Type B pancreatic cell (in vitro differentiated cells): Measurements from ENCODE around the gene GUCY1B1. TPM values are rescaled to one million over a fixed set of nuclear protein-coding genes. Genes with fewer than 3 reads are reported as not detected.

Source experiments
- DNase-seq: peaks from one replicate; pipeline ENCODE4 v3.0.0; 2021; ENCODE audit warnings: mixed read lengths; ENCODE audit not compliant: unreplicated experiment; ENCODE audit errors: extremely low spot score
- H3K27ac Mint-ChIP-seq: 2 replicates; pipeline ENCODE4 v1.8.0; 2021; ENCODE audit warnings: mild to moderate bottlenecking, mixed read lengths
- H3K27me3 Mint-ChIP-seq: 2 replicates; pipeline ENCODE4 v1.8.0; 2021; ENCODE audit warnings: mixed read lengths
- H3K36me3 Mint-ChIP-seq: 2 replicates; pipeline ENCODE4 v1.8.0; 2021; ENCODE audit warnings: mixed read lengths
- H3K4me1 Mint-ChIP-seq: one replicate; pipeline ENCODE4 v1.8.0; 2021; ENCODE audit warnings: mixed read lengths; ENCODE audit not compliant: unreplicated experiment
- H3K4me3 Mint-ChIP-seq: 2 replicates; pipeline ENCODE4 v1.8.0; 2021; ENCODE audit warnings: mild to moderate bottlenecking, mixed read lengths
- H3K9me3 Mint-ChIP-seq: 2 replicates; pipeline ENCODE4 v1.8.0; 2021; ENCODE audit warnings: mixed read lengths
- CTCF ChIP-seq: fragments of 200-600 bp; sonication (generic); conservative IDR thresholded peaks from 2 replicates; pipeline ENCODE4 v1.5.0; 2021; ENCODE audit warnings: antibody characterized with exemption, mild to moderate bottlenecking
- long read RNA-seq: library from polyadenylated mRNA; unstranded; transcript quantifications from one replicate; pipeline ENCODE4 v2.0.0, GENCODE V29; 2020
- total RNA-seq: library from RNA; stranded (reverse); gene quantifications from 2 replicates; pipeline ENCODE4 v1.2.1, GENCODE V29; 2021; ENCODE audit warnings: low replicate concordance

GUCY1B1 gene
- 3.6 and 6.6 TPM in 2 replicates for total RNA-seq
- long read RNA-seq, transcript GUCY1B1-201 (14 exons, 3,124 nt): major isoform, 5 of 15 reads
- long read RNA-seq, partial matches to known transcripts: 9 of 15 reads
- long read RNA-seq, other reads (novel, unspliced or antisense): 1 of 15 reads

GRCh38 chr4:155758481-155759371, at the start of gene GUCY1B1:
Gene GUCY1B1 (plus strand): TSS chr4:155759021. CDS start chr4:155759141, 120 bp downstream.
- Mint-ChIP-seq H3K4me1 (peaks cover 9% of the 10 kb centered on the region), H3K4me3 (peak within 1 kb of the TSS; percentile 85), H3K9me3 (peaks cover 4% of the 10 kb centered on the region), H3K27ac (peak within 1 kb of the TSS; percentile 37), H3K27me3 (peaks cover 4% of the 10 kb centered on the region), H3K36me3 (no peaks in the 10 kb centered on the region)
- peak; percentile 56 for TF ChIP-seq CTCF
- peak; percentile 87 for DNase-seq

- no peak overlapping the region for H3K4me3 Mint-ChIP-seq
- no peaks in the 10 kb centered on the region for H3K9me3 Mint-ChIP-seq
- H3K27me3 Mint-ChIP-seq: no peaks in the 10 kb centered on the region
Measured at GRCh38 chr4:155709918-155710317, 48.9 kb upstream of the GUCY1B1 start.

GRCh38 chr4:155711556-155711955, 47.3 kb upstream of the GUCY1B1 start:
- Mint-ChIP-seq H3K27me3 (no peaks in the 10 kb centered on the region), H3K27ac (no peak overlapping the region), H3K9me3 (no peaks in the 10 kb centered on the region), H3K36me3 (peaks cover 10% of the 10 kb centered on the region), H3K4me3 (no peak overlapping the region), H3K4me1 (no peaks in the 10 kb centered on the region)
- no peak for TF ChIP-seq CTCF
- DNase-seq: no peak

More at GRCh38 chr4:155709918-155710317, 48.9 kb upstream of the GUCY1B1 start:
- no peak overlapping the region for H3K27ac Mint-ChIP-seq
- peaks cover 5% of the 10 kb centered on the region for H3K4me1 Mint-ChIP-seq
- H3K36me3 Mint-ChIP-seq: peaks cover 7% of the 10 kb centered on the region
- no peak for TF ChIP-seq CTCF
- DNase-seq: no peak

GRCh38 chr4:155712846-155713245, 46.0 kb upstream of the GUCY1B1 start:
- Mint-ChIP-seq H3K27ac (no peak overlapping the region), H3K9me3 (no peaks in the 10 kb centered on the region), H3K4me3 (no peak overlapping the region), H3K4me1 (no peaks in the 10 kb centered on the region), H3K27me3 (no peaks in the 10 kb centered on the region), H3K36me3 (peaks cover 10% of the 10 kb centered on the region)
- no peak for TF ChIP-seq CTCF
- DNase-seq: no peak

GRCh38 chr4:155713911-155714310, 44.9 kb upstream of the GUCY1B1 start:
- no peak overlapping the region for H3K4me3 Mint-ChIP-seq
- H3K27me3 Mint-ChIP-seq: no peaks in the 10 kb centered on the region
- peaks cover 10% of the 10 kb centered on the region for H3K36me3 Mint-ChIP-seq

More at GRCh38 chr4:155713911-155714310, 44.9 kb upstream of the GUCY1B1 start:
- no peaks in the 10 kb centered on the region for H3K4me1 Mint-ChIP-seq
- no peak for DNase-seq
- H3K27ac Mint-ChIP-seq: no peak overlapping the region
- no peak for TF ChIP-seq CTCF
- no peaks in the 10 kb centered on the region for H3K9me3 Mint-ChIP-seq
